HCT116 (cell line): ENCODE data around the gene UGGT2. TPM values are rescaled to one million over a fixed set of nuclear protein-coding genes. Genes with fewer than 3 reads are reported as not detected.

Experiments
- ATAC-seq: fragments of 200-7000 bp; cut with Tn5 transposase; 2 replicates; pipeline ENCODE4 v1.9.1; 2020; ENCODE audit warnings: mild to moderate bottlenecking, moderate library complexity
- BruUV-seq: library from RNA; stranded (reverse); fragments of 400-500 nt; replicated peaks from 2 replicates; lab custom pipeline; 2021; lab: Mats Ljungman, UMichigan
- CTCF ChIA-PET: fragments of 300-600 bp; sonication (Branson Sonifier 250); formaldehyde crosslinking; loops from one replicate; lab custom pipeline; 2021; ENCODE audit warnings: antibody characterized with exemption; lab: Charles Lee
- POLR2A ChIA-PET: fragments of 300-600, 350-600 bp; sonication (Branson Sonifier 250); formaldehyde crosslinking; loops from one replicate; lab custom pipeline; 2021; ENCODE audit warnings: antibody characterized with exemption; lab: Charles Lee
- RAD21 ChIA-PET, 2 experiments: fragments of 300-600 bp; sonication (Branson Sonifier 250); formaldehyde crosslinking; loops; one replicate each; lab custom pipeline; 2023; ENCODE audit warnings: low total read pairs in 2 of 2; ENCODE audit not compliant: uncharacterized antibody in 2 of 2, unreplicated experiment in 2 of 2, low non-redundant PET in 1 of 2; lab: Charles Lee
- DNase-seq: peaks from one replicate; pipeline ENCODE4 v3.0.0-alpha.2; 2010; ENCODE audit warnings: low read depth, low spot score
- H2AFZ ChIP-seq: fragments of 200-600 bp; shearing (Covaris generic), sonication (generic); 2 replicates; pipeline ENCODE4 v1.6.1; 2017; ENCODE audit warnings: low read depth, mixed run types, mixed read lengths, antibody characterized with exemption, low read length; ENCODE audit not compliant: poor library complexity, severe bottlenecking
- H3K27ac ChIP-seq: 2 replicates; pipeline ENCODE4 v1.5.1; 2012; ENCODE audit warnings: low read depth, low read length
- H3K27me3 ChIP-seq: fragments of 200-600 bp; sonication (generic); 2 replicates; pipeline ENCODE4 v1.6.1; 2016; ENCODE audit warnings: mixed run types, low read length, mixed read lengths; ENCODE audit not compliant: insufficient read depth
- H3K36me3 ChIP-seq, 2 experiments: fragments of 200-500 bp in 1 of 2; fragments of 200-600 bp in 1 of 2; sonication (Bioruptor generic) in 1 of 2; sonication (generic) in 1 of 2; 2 replicates each; pipeline versions ENCODE4 v1.5.1 to v1.6.1; 2014 to 2016; ENCODE audit warnings: low read length in 2 of 2, inconsistent platforms in 1 of 2, mixed read lengths in 1 of 2, mixed run types in 1 of 2; ENCODE audit not compliant: insufficient read depth in 2 of 2, control insufficient read depth in 1 of 2
- H3K4me1 ChIP-seq, 2 experiments: fragments of 200-600 bp in 1 of 2; sonication (generic) in 1 of 2; 2 replicates each; pipeline versions ENCODE4 v1.5.1 to v1.6.1; 2012 to 2017; ENCODE audit warnings: low read length in 2 of 2, inconsistent platforms in 1 of 2, mild to moderate bottlenecking in 1 of 2, mixed read lengths in 1 of 2, mixed run types in 1 of 2, moderate library complexity in 1 of 2; ENCODE audit not compliant: insufficient read depth in 2 of 2, control insufficient read depth in 1 of 2
- H3K4me2 ChIP-seq: fragments of 200-600 bp; sonication (generic); 2 replicates; pipeline ENCODE4 v1.6.1; 2017; ENCODE audit warnings: mixed run types, low read length, mixed read lengths
- H3K4me3 ChIP-seq, 2 experiments: fragments of 200-600 bp in 1 of 2; sonication (generic) in 1 of 2; replicated peaks in 1 of 2; 2 replicates each; pipeline ENCODE4 v1.5.1; 2011 to 2016; ENCODE audit warnings: low read length in 2 of 2, control low read depth in 1 of 2, low read depth in 1 of 2, mild to moderate bottlenecking in 1 of 2, mixed read lengths in 1 of 2, mixed run types in 1 of 2
- H3K79me2 ChIP-seq: fragments of 200-600 bp; sonication (generic); 2 replicates; pipeline ENCODE4 v1.6.1; 2017; ENCODE audit warnings: mild to moderate bottlenecking, mixed run types, low read length, moderate library complexity, mixed read lengths; ENCODE audit not compliant: insufficient read depth
- H3K9ac ChIP-seq: fragments of 200-600 bp; sonication (generic); 2 replicates; pipeline ENCODE4 v1.6.1; 2016; ENCODE audit warnings: low read length, mixed read lengths
- H3K9me2 ChIP-seq: fragments of 200-600 bp; sonication (generic), shearing (Covaris generic); 2 replicates; pipeline ENCODE4 v1.6.1; 2017; ENCODE audit warnings: mixed run types, mild to moderate bottlenecking, moderate library complexity; ENCODE audit not compliant: insufficient read depth
- H3K9me3 ChIP-seq, 2 experiments: fragments of 200-500 bp in 1 of 2; fragments of 200-600 bp in 1 of 2; sonication (Bioruptor generic) in 1 of 2; sonication (generic) in 1 of 2; 2 replicates each; pipeline ENCODE4 v1.6.1; 2014 to 2017; ENCODE audit warnings: low read length in 2 of 2, mixed read lengths in 2 of 2, inconsistent platforms in 1 of 2, low read depth in 1 of 2, mild to moderate bottlenecking in 1 of 2, mixed run types in 1 of 2, moderate library complexity in 1 of 2; ENCODE audit not compliant: control insufficient read depth in 1 of 2, insufficient read depth in 1 of 2
- H4K20me1 ChIP-seq: fragments of 200-600 bp; sonication (generic), shearing (Covaris generic); 2 replicates; pipeline ENCODE4 v1.6.1; 2017; ENCODE audit warnings: mixed run types, mild to moderate bottlenecking, moderate library complexity; ENCODE audit not compliant: insufficient read depth
- CTCF ChIP-seq, 3 experiments: fragments of 200-600 bp in 1 of 3; sonication (generic) in 1 of 3; IDR thresholded peaks in 2 of 3; conservative IDR thresholded peaks in 1 of 3; 2 replicates each; pipeline ENCODE4 v1.5.1; 2012 to 2017; ENCODE audit warnings: low read depth in 2 of 3, low read length in 2 of 3, antibody characterized with exemption in 1 of 3, borderline replicate concordance in 1 of 3, control low read depth in 1 of 3, mild to moderate bottlenecking in 1 of 3, mixed read lengths in 1 of 3, mixed run types in 1 of 3, moderate library complexity in 1 of 3; ENCODE audit not compliant: insufficient read depth in 1 of 3
- MAX ChIP-seq: IDR thresholded peaks from 2 replicates; pipeline ENCODE4 v1.6.1; 2012
- POLR2AphosphoS5 ChIP-seq: IDR thresholded peaks from 2 replicates; pipeline ENCODE4 v1.6.1; 2011; ENCODE audit warnings: mild to moderate bottlenecking, low read depth, low read length, moderate library complexity
- SIN3A ChIP-seq: IDR thresholded peaks from 2 replicates; pipeline ENCODE4 v1.6.1; 2012; ENCODE audit warnings: low read depth
- SP1 ChIP-seq: IDR thresholded peaks from 2 replicates; pipeline ENCODE4 v1.6.1; 2012; ENCODE audit warnings: low read depth
- SRF ChIP-seq: IDR thresholded peaks from 2 replicates; pipeline ENCODE4 v1.6.1; 2012; ENCODE audit warnings: low read depth
- YY1 ChIP-seq: IDR thresholded peaks from 2 replicates; pipeline ENCODE4 v1.6.1; 2011; ENCODE audit warnings: low read length, low read depth, moderate library complexity, mild to moderate bottlenecking; ENCODE audit not compliant: insufficient replicate concordance; ENCODE audit errors: extremely low read depth
- ZBTB33 ChIP-seq: IDR thresholded peaks from 2 replicates; pipeline ENCODE4 v1.6.1; 2011; ENCODE audit warnings: mild to moderate bottlenecking, low read length, moderate library complexity; ENCODE audit not compliant: insufficient replicate concordance; ENCODE audit errors: extremely low read depth
- ZFX ChIP-seq: fragments of 450-650 bp; IDR thresholded peaks from 2 replicates; pipeline ENCODE4 v1.6.1; 2017
- ZNF274 ChIP-seq: fragments of 200-500 bp; sonication (Bioruptor generic); IDR thresholded peaks from 2 replicates; pipeline ENCODE4 v1.6.1; 2014; ENCODE audit warnings: mild to moderate bottlenecking, low read depth, low read length, inconsistent platforms
- intact Hi-C: fragments of 100-400 bp; cut with micrococcal nuclease; formaldehyde crosslinking; loops from 2 replicates; pipeline ENCODE4 v1.10.0; 2022
- total RNA-seq: library from RNA; stranded (reverse); gene quantifications from one replicate; pipeline ENCODE4 v1.2.1, GENCODE V29; 2021; ENCODE audit not compliant: unreplicated experiment

UGGT2 gene
- total RNA-seq, 1 experiment from 2014 or later: 27.1 TPM

GRCh38 chr13:95987841-95988240, 65.4 kb downstream of the UGGT2 start:
- intact Hi-C loops: no loop called here
- Histone ChIP-seq H2AFZ (no peak overlapping the region), H3K27ac (no peak overlapping the region), H4K20me1 (no peaks in the 10 kb centered on the region), H3K9me2 (no peaks in the 10 kb centered on the region), H3K79me2 (no peaks in the 10 kb centered on the region), H3K36me3 (no peaks in the 10 kb centered on the region), H3K4me3 (no peak overlapping the region), H3K27me3 (no peaks in the 10 kb centered on the region), H3K4me2 (no peak overlapping the region), H3K4me1 (no peaks in the 10 kb centered on the region), H3K9ac (no peak overlapping the region), H3K9me3 (no peaks in the 10 kb centered on the region)
- POLR2A ChIA-PET: no interaction called here
- DNase-seq: no peak
- CTCF ChIA-PET: no interaction called here
- no peak for ATAC-seq
- TF ChIP-seq CTCF (IDR thresholded peaks at IDR 0.05 in 2 of 3, conservative IDR thresholded peaks at IDR 0.05 in 1 of 3; ENCODE audit: borderline replicate concordance in 1 of 3, insufficient read depth in 1 of 3, low read depth in 2 of 3, low read length in 2 of 3): no peak
- no peak for TF ChIP-seq ZBTB33
- no peak for TF ChIP-seq ZNF274
- TF ChIP-seq YY1: no peak
- TF ChIP-seq SIN3A: no peak
- TF ChIP-seq SRF: no peak
- TF ChIP-seq SP1: no peak
- no peak for TF ChIP-seq ZFX
- TF ChIP-seq MAX: no peak
- TF ChIP-seq POLR2AphosphoS5: no peak
- BruUV-seq: no TSS peak
- RAD21 ChIA-PET: no interaction called here
